Endothelial cell of umbilical vein (primary cell): ENCODE data around the gene PIAS2. TPM values are rescaled to one million over a fixed set of nuclear protein-coding genes. Genes with fewer than 3 reads are reported as not detected.

Experiments used
- BruUV-seq: library from RNA; stranded (reverse); fragments of 400-500 nt; replicated peaks from 2 replicates; lab custom pipeline; 2021; lab: Mats Ljungman, UMichigan
- CTCF ChIA-PET: fragments of 300-600, 350-600 bp; sonication (Branson Sonifier 250); formaldehyde crosslinking; loops from one replicate; lab custom pipeline; 2021; ENCODE audit warnings: antibody characterized with exemption, inconsistent platforms; lab: Charles Lee
- POLR2A ChIA-PET: fragments of 300-600, 350-600 bp; sonication (Branson Sonifier 250); formaldehyde crosslinking; loops from one replicate; lab custom pipeline; 2021; ENCODE audit warnings: antibody characterized with exemption, inconsistent platforms; lab: Charles Lee
- DNase-seq: peaks from one replicate; pipeline ENCODE4 v3.0.0-alpha.2; 2011; ENCODE audit warnings: low read depth, low spot score
- FAIRE-seq: peaks from 2 replicates; lab custom pipeline; 2011; peaks lifted over from hg19 to GRCh38; lab: Jason Lieb, UNC
- H2AFZ ChIP-seq: 2 replicates; pipeline ENCODE4 v1.6.0; 2012; ENCODE audit warnings: low read depth, low read length, control low read depth, inconsistent platforms
- H3K27ac ChIP-seq: 2 replicates; pipeline ENCODE4 v1.5.1; 2011; ENCODE audit warnings: low read depth, mild to moderate bottlenecking, control low read depth, low read length, moderate library complexity; ENCODE audit not compliant: insufficient read depth
- H3K27me3 ChIP-seq, 2 experiments: 2 replicates each; pipeline versions ENCODE4 v1.6.0 to v1.6.1; 2011; ENCODE audit warnings: low read length in 2 of 2, mixed read lengths in 1 of 2; ENCODE audit not compliant: control insufficient read depth in 2 of 2, insufficient read depth in 2 of 2
- H3K36me3 ChIP-seq, 2 experiments: 2 replicates in 1 of 2; 3 replicates in 1 of 2; pipeline ENCODE4 v1.5.1; 2011; ENCODE audit warnings: low read length in 2 of 2, mild to moderate bottlenecking in 1 of 2, moderate library complexity in 1 of 2; ENCODE audit not compliant: control insufficient read depth in 2 of 2, insufficient read depth in 2 of 2; ENCODE audit errors: extremely low read depth in 1 of 2
- H3K4me1 ChIP-seq: 3 replicates; pipeline ENCODE4 v1.5.1; 2011; ENCODE audit warnings: mild to moderate bottlenecking, low read length; ENCODE audit not compliant: control insufficient read depth, insufficient read depth; ENCODE audit errors: extremely low read depth
- H3K4me2 ChIP-seq: 2 replicates; pipeline ENCODE4 v1.6.1; 2011; ENCODE audit warnings: low read length, control low read depth, mixed read lengths; ENCODE audit not compliant: insufficient read depth
- H3K4me3 ChIP-seq, 3 experiments: fragments of 200-600 bp in 1 of 3; sonication (generic), shearing (Covaris generic) in 1 of 3; replicated peaks in 1 of 3; 2 replicates each; pipeline ENCODE4 v1.5.1; 2011 to 2016; ENCODE audit warnings: control low read depth in 3 of 3, low read length in 3 of 3, mild to moderate bottlenecking in 2 of 3, inconsistent platforms in 1 of 3, low read depth in 1 of 3, moderate library complexity in 1 of 3; ENCODE audit not compliant: insufficient read depth in 1 of 3
- H3K79me2 ChIP-seq: 2 replicates; pipeline ENCODE4 v1.6.0; 2012; ENCODE audit warnings: low read length, inconsistent platforms; ENCODE audit not compliant: control insufficient read depth, insufficient read depth
- H3K9ac ChIP-seq: replicated peaks from 2 replicates; pipeline ENCODE3; 2011; ENCODE audit warnings: low read length, control low read depth; ENCODE audit not compliant: insufficient read depth; ENCODE audit errors: extremely low read depth
- H3K9me1 ChIP-seq: replicated peaks from 3 replicates; pipeline ENCODE4 v1.6.0; 2011; ENCODE audit warnings: mild to moderate bottlenecking, low read length; ENCODE audit not compliant: control insufficient read depth, insufficient read depth; ENCODE audit errors: extremely low read depth
- H3K9me3 ChIP-seq: replicated peaks from 2 replicates; pipeline ENCODE4 v1.5.1; 2012; ENCODE audit warnings: low read length, inconsistent platforms; ENCODE audit not compliant: control insufficient read depth, insufficient read depth
- H4K20me1 ChIP-seq: replicated peaks from 2 replicates; pipeline ENCODE3; 2011; ENCODE audit warnings: mild to moderate bottlenecking, low read length; ENCODE audit not compliant: control insufficient read depth, insufficient read depth; ENCODE audit errors: extremely low read depth
- CTCF ChIP-seq, 2 donors: IDR thresholded peaks; 1 replicate in 1 of 2; 2 replicates in 1 of 2; pipeline ENCODE4 v1.5.1; 2011; ENCODE audit warnings: low read length in 2 of 2, mild to moderate bottlenecking in 2 of 2, moderate library complexity in 2 of 2, control low read depth in 1 of 2, inconsistent platforms in 1 of 2, low read depth in 1 of 2; ENCODE audit not compliant: insufficient read depth in 1 of 2; ENCODE audit errors: extremely low read depth in 1 of 2
- EZH2 ChIP-seq: IDR thresholded peaks from 2 replicates; pipeline ENCODE4 v1.6.1; 2012; ENCODE audit warnings: borderline replicate concordance, low read depth, mild to moderate bottlenecking, moderate library complexity, low read length, inconsistent platforms; ENCODE audit not compliant: severe bottlenecking
- FOS ChIP-seq: IDR thresholded peaks from 2 replicates; pipeline ENCODE4 v1.6.1; 2011; ENCODE audit warnings: mild to moderate bottlenecking, low read length, moderate library complexity, borderline replicate concordance; ENCODE audit not compliant: insufficient read depth
- GATA2 ChIP-seq: IDR thresholded peaks from 2 replicates; pipeline ENCODE4 v1.7.0; 2011; ENCODE audit warnings: low read depth, mild to moderate bottlenecking, moderate library complexity, mixed read lengths, low read length; ENCODE audit not compliant: insufficient read length, insufficient read depth
- JUN ChIP-seq: IDR thresholded peaks from 2 replicates; pipeline ENCODE4 v1.6.1; 2011; ENCODE audit warnings: borderline replicate concordance, low read depth; ENCODE audit not compliant: insufficient read length, insufficient read depth
- MAX ChIP-seq: IDR thresholded peaks from 2 replicates; pipeline ENCODE4 v1.6.1; 2011; ENCODE audit not compliant: insufficient read depth, insufficient read length
- MYC ChIP-seq: IDR thresholded peaks from one replicate; pipeline ENCODE4 v1.6.1; 2011; ENCODE audit warnings: mild to moderate bottlenecking, low read depth, low read length
- POLR2A ChIP-seq: IDR thresholded peaks from 2 replicates; pipeline ENCODE4 v1.6.1; 2012; ENCODE audit warnings: low read depth, mild to moderate bottlenecking, control low read depth, low read length
- POLR2AphosphoS5 ChIP-seq: IDR thresholded peaks from 2 replicates; pipeline ENCODE4 v1.6.1; 2012; ENCODE audit warnings: low read depth, mild to moderate bottlenecking, control low read depth, low read length, moderate library complexity; ENCODE audit not compliant: insufficient read depth
- dilution Hi-C: fragments of 300-500 bp; cut with MboI; formaldehyde crosslinking; loops from one replicate; pipeline ENCODE4 v1.15.0; 2019; ENCODE audit warnings: low sequenced_read_pairs; ENCODE audit not compliant: extremely low pct_ligation_motif_present
- intact Hi-C: fragments of 100-400 bp; cut with micrococcal nuclease; formaldehyde crosslinking; loops from one replicate; pipeline ENCODE4 v1.10.0; 2022
- polyA plus RNA-seq, 4 experiments: library from polyadenylated mRNA; depleted of rRNA in 3 of 4; stranded (reverse) in 3 of 4; unstranded in 1 of 4; fragments of >200 nt; gene quantifications; 2 replicates each; pipeline versions ENCODE4 v1.2.1 to v1.2.3, GENCODE V29; 2011 to 2012; ENCODE audit warnings: missing spikeins in 1 of 4
- total RNA-seq: library from RNA; stranded (reverse); gene quantifications from 2 replicates; pipeline ENCODE4 v1.2.3, GENCODE V29; 2021

The PIAS2 gene
- total and polyA plus RNA-seq, 2 donors (not counting 3 experiments of a cell fraction or from before 2014, with no cell fraction given) = 7.0 to 34.3 TPM

- no peak overlapping the region for H2AFZ ChIP-seq
- no TSS peak for BruUV-seq
- H3K27me3 ChIP-seq = peaks cover 0 to 2% of the 10 kb centered on the region in 2 experiments
- intact Hi-C loops (no loop called here), dilution Hi-C loops (no loop called here)
- H3K79me2 ChIP-seq = no peaks in the 10 kb centered on the region
- TF ChIP-seq CTCF (IDR thresholded peaks at IDR 0.05; ENCODE audit: extremely low read depth in 1 of 2, insufficient read depth in 1 of 2, low read depth in 1 of 2, low read length in 2 of 2) = no peak
- TF ChIP-seq POLR2AphosphoS5 = no peak
- TF ChIP-seq MAX = no peak
- no peak for TF ChIP-seq POLR2A
- no peak for TF ChIP-seq JUN
- no peak for TF ChIP-seq MYC
- no peak for TF ChIP-seq EZH2
- TF ChIP-seq FOS = no peak
- no peak for TF ChIP-seq GATA2
- ChIA-PET POLR2A (interaction anchor here (0.5 kb wide), 1 partner anchor 20 kb away, joined by 6 read pairs; no protein-coding TSS in a partner anchor), CTCF (interaction anchor here (1.1 to 2.8 kb wide), 2 partner anchors 10 to 16 kb away, joined by 3 to 17 read pairs; no protein-coding TSS in a partner anchor)
- no peak for FAIRE-seq
- peaks cover 4% of the 10 kb centered on the region for H3K4me1 ChIP-seq
- no peak overlapping the region for H3K27ac ChIP-seq
- no peak for DNase-seq
- H3K9ac ChIP-seq = no peak overlapping the region
- H3K4me2 ChIP-seq = no peak overlapping the region
- no peaks in the 10 kb centered on the region for H3K9me3 ChIP-seq
- no peaks in the 10 kb centered on the region for H3K36me3 ChIP-seq
- no peaks in the 10 kb centered on the region for H4K20me1 ChIP-seq
- no peaks in the 10 kb centered on the region for H3K9me1 ChIP-seq
- no peak overlapping the region for H3K4me3 ChIP-seq
These were observed 22.8 kb upstream of the PIAS2 start for GRCh38 chr18:46939998-46940571.
